ENCODE measurements around the gene TMEM219.

DNA sequence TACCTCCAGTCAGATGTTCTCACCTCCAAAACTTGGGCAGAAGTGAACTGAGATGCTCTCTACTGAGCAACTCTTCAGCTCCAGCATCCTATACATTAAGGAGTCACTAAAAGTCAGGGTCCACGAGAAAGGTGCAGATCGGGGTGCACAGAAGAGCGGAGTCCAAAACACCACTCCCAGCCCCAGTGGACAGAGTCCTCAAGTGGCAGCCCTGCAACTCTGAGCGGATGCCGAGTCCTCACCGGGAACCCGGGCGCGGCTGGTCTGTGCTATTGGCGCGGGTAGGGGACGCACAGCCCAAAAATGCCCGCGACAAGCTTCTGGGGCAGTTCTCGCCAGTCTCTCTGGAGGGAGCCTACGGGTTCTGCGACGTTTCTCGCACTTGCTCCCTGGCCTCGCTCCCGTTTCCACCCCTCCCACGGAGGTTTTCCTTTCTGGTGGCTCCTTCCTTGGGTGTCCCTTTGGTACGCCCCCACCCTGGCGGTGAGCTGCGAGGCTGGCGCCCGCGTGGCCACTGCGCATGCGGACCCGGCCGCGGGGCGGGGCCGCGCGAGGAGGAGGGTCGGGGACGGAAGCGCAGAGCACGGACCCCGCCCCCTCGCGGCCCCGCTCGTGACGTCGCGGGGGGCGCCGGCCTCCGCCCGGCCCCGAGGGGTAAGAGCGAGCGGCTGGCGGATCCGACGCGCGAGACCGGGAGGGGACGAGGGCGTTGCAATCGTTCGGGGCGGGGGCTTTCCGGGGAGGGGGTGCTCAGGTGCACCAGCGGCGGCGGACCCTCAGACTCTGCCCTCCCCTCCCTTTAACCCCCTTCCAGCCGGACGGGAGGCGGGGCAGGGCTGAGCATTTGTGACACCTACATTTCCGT lies at the start of gene TMEM219:
- TF ChIP-seq, protein P1, sequence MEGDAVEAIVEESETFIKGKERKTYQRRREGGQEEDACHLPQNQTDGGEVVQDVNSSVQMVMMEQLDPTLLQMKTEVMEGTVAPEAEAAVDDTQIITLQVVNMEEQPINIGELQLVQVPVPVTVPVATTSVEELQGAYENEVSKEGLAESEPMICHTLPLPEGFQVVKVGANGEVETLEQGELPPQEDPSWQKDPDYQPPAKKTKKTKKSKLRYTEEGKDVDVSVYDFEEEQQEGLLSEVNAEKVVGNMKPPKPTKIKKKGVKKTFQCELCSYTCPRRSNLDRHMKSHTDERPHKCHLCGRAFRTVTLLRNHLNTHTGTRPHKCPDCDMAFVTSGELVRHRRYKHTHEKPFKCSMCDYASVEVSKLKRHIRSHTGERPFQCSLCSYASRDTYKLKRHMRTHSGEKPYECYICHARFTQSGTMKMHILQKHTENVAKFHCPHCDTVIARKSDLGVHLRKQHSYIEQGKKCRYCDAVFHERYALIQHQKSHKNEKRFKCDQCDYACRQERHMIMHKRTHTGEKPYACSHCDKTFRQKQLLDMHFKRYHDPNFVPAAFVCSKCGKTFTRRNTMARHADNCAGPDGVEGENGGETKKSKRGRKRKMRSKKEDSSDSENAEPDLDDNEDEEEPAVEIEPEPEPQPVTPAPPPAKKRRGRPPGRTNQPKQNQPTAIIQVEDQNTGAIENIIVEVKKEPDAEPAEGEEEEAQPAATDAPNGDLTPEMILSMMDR (IDR thresholded peaks at IDR 0.05), result peak; percentile 30 to 84 (median 75)
- TF ChIP-seq POLR2A (IDR thresholded peaks at IDR 0.05), result peak; percentile 49 to 62 (median 58)
